Loucy (cell line): Measurements from ENCODE around the gene NSD1.

Experiments used
- H2AFZ ChIP-seq: fragments of 200-600 bp; sonication (generic); 2 replicates; pipeline ENCODE4 v1.6.0; 2016; ENCODE audit warnings: antibody characterized with exemption, mild to moderate bottlenecking, low read length, moderate library complexity
- H3F3A ChIP-seq: fragments of 200-600 bp; 2 replicates; pipeline ENCODE4 v1.6.0; 2016; ENCODE audit warnings: antibody characterized with exemption, low read depth, mild to moderate bottlenecking
- H3K27me3 ChIP-seq: fragments of 200-600 bp; sonication (generic); 2 replicates; pipeline ENCODE4 v1.6.1; 2014; ENCODE audit warnings: low read length, mild to moderate bottlenecking; ENCODE audit not compliant: insufficient read depth, poor library complexity, severe bottlenecking
- H3K36me3 ChIP-seq: fragments of 200-600 bp; sonication (generic); 2 replicates; pipeline ENCODE4 v1.6.1; 2016; ENCODE audit warnings: low read length; ENCODE audit not compliant: insufficient read depth
- H3K4me1 ChIP-seq: fragments of 200-600 bp; sonication (generic); 2 replicates; pipeline ENCODE4 v1.5.1; 2014; ENCODE audit warnings: low read length, mild to moderate bottlenecking; ENCODE audit not compliant: insufficient read depth, poor library complexity, severe bottlenecking
- H3K4me2 ChIP-seq: fragments of 200-600 bp; sonication (generic); 2 replicates; pipeline ENCODE4 v1.6.0; 2014; ENCODE audit warnings: antibody characterized with exemption, low read length, low read depth, mild to moderate bottlenecking; ENCODE audit not compliant: poor library complexity, severe bottlenecking
- H3K4me3 ChIP-seq: fragments of 200-600 bp; sonication (generic); 2 replicates; pipeline ENCODE4 v1.5.1; 2014; ENCODE audit warnings: low read length, mild to moderate bottlenecking, mixed read lengths; ENCODE audit not compliant: poor library complexity, severe bottlenecking
- H3K79me2 ChIP-seq: fragments of 200-600 bp; sonication (generic); 2 replicates; pipeline ENCODE4 v1.6.1; 2014; ENCODE audit warnings: low read length; ENCODE audit not compliant: insufficient read depth
- H3K9ac ChIP-seq: fragments of 200-600 bp; sonication (generic); 2 replicates; pipeline ENCODE4 v1.6.0; 2014; ENCODE audit warnings: mild to moderate bottlenecking, low read depth, low read length, moderate library complexity; ENCODE audit not compliant: poor library complexity, severe bottlenecking
- H3K9me2 ChIP-seq: fragments of 200-600 bp; sonication (generic); replicated peaks from 2 replicates; pipeline ENCODE4 v1.6.1; 2016; ENCODE audit warnings: low read depth, low read length, mixed read lengths
- H3K9me3 ChIP-seq: fragments of 200-600 bp; sonication (generic); 2 replicates; pipeline ENCODE4 v1.6.1; 2014; ENCODE audit warnings: mild to moderate bottlenecking, antibody characterized with exemption, low read length, low read depth; ENCODE audit not compliant: insufficient read depth
- H4K20me1 ChIP-seq: fragments of 200-600 bp; sonication (generic); 2 replicates; pipeline ENCODE4 v1.6.0; 2014; ENCODE audit warnings: antibody characterized with exemption, low read length, mild to moderate bottlenecking; ENCODE audit not compliant: insufficient read depth, poor library complexity, severe bottlenecking
- CTCF ChIP-seq: fragments of 200-600 bp; sonication (generic); conservative IDR thresholded peaks from 2 replicates; pipeline ENCODE4 v1.5.1; 2014; ENCODE audit warnings: mild to moderate bottlenecking, antibody characterized with exemption, low read length
- EZH2phosphoT487 ChIP-seq: fragments of 200-600 bp; IDR thresholded peaks from 2 replicates; pipeline ENCODE4 v1.6.1; 2018; ENCODE audit warnings: antibody characterized with exemption, mild to moderate bottlenecking, moderate library complexity, borderline replicate concordance

Gene NSD1

GRCh38 chr5:177334155-177334551, 200.6 kb downstream of the NSD1 start:
- H2AFZ ChIP-seq: no peak overlapping the region
- H3K9me3 ChIP-seq: no peaks in the 10 kb centered on the region
- H3K4me2 ChIP-seq: no peak overlapping the region
- H3K36me3 ChIP-seq: peaks cover 40% of the 10 kb centered on the region; the same call in 1 of the 2 replicates
- no peaks in the 10 kb centered on the region for H3F3A ChIP-seq
- H3K4me3 ChIP-seq: no peak overlapping the region
- no peak for TF ChIP-seq EZH2phosphoT487
- TF ChIP-seq CTCF: no peak
- no peaks in the 10 kb centered on the region for H3K27me3 ChIP-seq
- H3K4me1 ChIP-seq: peaks cover 16% of the 10 kb centered on the region
- H3K9ac ChIP-seq: no peak overlapping the region
- no peaks in the 10 kb centered on the region for H3K9me2 ChIP-seq
- H3K79me2 ChIP-seq: peaks cover 5% of the 10 kb centered on the region; the same call in 1 of the 2 replicates
- no peaks in the 10 kb centered on the region for H4K20me1 ChIP-seq

GRCh38 chr5:177334781-177335700, 201.5 kb downstream of the NSD1 start:
- TF ChIP-seq EZH2phosphoT487: no peak
- no peak for TF ChIP-seq CTCF
- Histone ChIP-seq H3K4me3 (no peak overlapping the region), H4K20me1 (no peaks in the 10 kb centered on the region)

GRCh38 chr5:177335701-177336065, 202.1 kb downstream of the NSD1 start:
- no peaks in the 10 kb centered on the region for H3K9me2 ChIP-seq
- H3F3A ChIP-seq: no peaks in the 10 kb centered on the region
- H2AFZ ChIP-seq: no peak overlapping the region
- peaks cover 40% of the 10 kb centered on the region; the same call in 1 of the 2 replicates for H3K36me3 ChIP-seq
- H4K20me1 ChIP-seq: no peaks in the 10 kb centered on the region
- no peak overlapping the region for H3K4me2 ChIP-seq
- TF ChIP-seq CTCF (no peak), EZH2phosphoT487 (no peak)
- H3K4me3 ChIP-seq: no peak overlapping the region
- H3K4me1 ChIP-seq: peaks cover 13% of the 10 kb centered on the region
- no peaks in the 10 kb centered on the region for H3K27me3 ChIP-seq
- H3K79me2 ChIP-seq: peaks cover 12% of the 10 kb centered on the region; the same call in 1 of the 2 replicates
- H3K9me3 ChIP-seq: no peaks in the 10 kb centered on the region
- H3K9ac ChIP-seq: no peak overlapping the region

More at GRCh38 chr5:177334781-177335700, 201.5 kb downstream of the NSD1 start:
- H3K9me2 ChIP-seq: no peaks in the 10 kb centered on the region
- H3K9me3 ChIP-seq: no peaks in the 10 kb centered on the region
- H3K36me3 ChIP-seq: peaks cover 40% of the 10 kb centered on the region; the same call in 1 of the 2 replicates
- H2AFZ ChIP-seq: no peak overlapping the region
- H3K27me3 ChIP-seq: no peaks in the 10 kb centered on the region
- peaks cover 12% of the 10 kb centered on the region; the same call in 1 of the 2 replicates for H3K79me2 ChIP-seq
- H3K4me2 ChIP-seq: no peak overlapping the region
- H3K9ac ChIP-seq: no peak overlapping the region
- no peaks in the 10 kb centered on the region for H3F3A ChIP-seq
- peaks cover 16% of the 10 kb centered on the region for H3K4me1 ChIP-seq
